HuH-7.5 (cell line): ENCODE results near the gene PDXK.
"Not testable (repeated sequence)": the region's sequence is repeated elsewhere in the genome, so short reads cannot be mapped to it uniquely, and the experiment has no call there.

Experiments used
- DNase-seq: peaks from one replicate; pipeline ENCODE4 v3.0.0; 2011; ENCODE audit warnings: low spot score

The PDXK gene

GRCh38 chr21:43718872-43719747 lies at the start of gene PDXK:
Gene PDXK, plus strand, starts transcription at chr21:43719129. Its CDS starts 166 bp downstream, at chr21:43719295.
- peak; percentile 65 for DNase-seq

DNA sequence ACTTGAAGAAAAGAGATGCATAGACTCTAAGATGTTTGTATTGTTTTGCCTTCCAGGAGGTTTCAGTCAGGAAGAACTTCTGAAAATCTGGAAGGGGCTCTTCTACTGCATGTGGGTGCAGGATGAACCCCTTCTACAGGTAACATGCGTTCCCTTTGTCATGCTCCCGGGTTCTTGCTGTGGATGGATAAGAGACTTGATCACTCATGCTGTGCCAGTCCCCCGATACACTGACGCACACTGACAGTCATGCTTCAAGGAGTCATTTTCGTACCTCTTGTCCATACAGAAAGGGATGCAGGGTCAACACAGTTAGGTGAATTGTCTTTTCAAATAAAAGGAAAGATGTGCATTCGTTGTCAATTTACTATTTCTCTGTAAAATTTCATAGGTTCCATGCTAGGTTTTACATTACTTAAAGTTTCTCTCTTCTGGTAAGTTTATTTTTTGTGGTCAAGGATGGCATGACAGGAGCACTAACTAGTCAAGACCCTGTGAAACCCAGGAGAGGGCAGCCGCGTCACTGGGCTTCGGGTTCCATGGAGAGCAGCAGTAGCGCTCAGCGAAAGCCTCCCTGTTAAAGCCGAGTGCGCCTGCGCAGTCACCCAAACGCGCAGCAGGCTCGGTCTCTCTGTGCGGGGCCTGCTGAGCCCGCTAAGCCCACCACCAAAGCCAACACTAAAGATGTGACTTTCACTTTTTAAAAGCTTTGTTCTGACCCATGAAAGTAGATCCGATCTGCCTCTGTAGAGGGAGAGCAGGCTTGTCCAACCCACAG lies 48.9 kb upstream of the PDXK start:
- no peak for DNase-seq

DNA sequence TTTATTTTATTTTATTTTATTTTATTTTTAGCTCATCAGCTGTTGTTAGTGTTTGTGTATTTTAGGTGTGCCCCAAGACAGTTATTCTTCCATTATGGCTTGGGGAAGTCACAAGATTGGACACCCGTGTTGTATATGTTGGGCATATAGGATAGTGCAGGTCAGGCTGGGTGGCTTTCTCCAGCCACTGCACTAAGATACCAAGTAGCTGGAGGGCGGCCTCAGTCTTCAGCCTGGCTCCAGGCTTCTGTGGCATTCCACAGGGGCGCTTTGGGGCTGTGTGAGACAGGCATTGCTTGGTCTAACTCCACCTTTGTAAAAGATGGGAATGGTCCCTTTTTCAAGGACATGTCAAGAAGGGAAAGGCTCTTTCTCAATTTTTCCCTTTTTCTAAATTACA lies 43.1 kb upstream of the PDXK start:
- no peak for DNase-seq

- no peak for DNase-seq
These were observed 42.5 kb upstream of the PDXK start for GRCh38 chr21:43676391-43676790.

GRCh38 chr21:43679951-43680350 lies 39.0 kb upstream of the PDXK start:
- DNase-seq = no peak

- DNase-seq = not testable (repeated sequence)
These were observed 38.5 kb upstream of the PDXK start for GRCh38 chr21:43680421-43680820.

DNA sequence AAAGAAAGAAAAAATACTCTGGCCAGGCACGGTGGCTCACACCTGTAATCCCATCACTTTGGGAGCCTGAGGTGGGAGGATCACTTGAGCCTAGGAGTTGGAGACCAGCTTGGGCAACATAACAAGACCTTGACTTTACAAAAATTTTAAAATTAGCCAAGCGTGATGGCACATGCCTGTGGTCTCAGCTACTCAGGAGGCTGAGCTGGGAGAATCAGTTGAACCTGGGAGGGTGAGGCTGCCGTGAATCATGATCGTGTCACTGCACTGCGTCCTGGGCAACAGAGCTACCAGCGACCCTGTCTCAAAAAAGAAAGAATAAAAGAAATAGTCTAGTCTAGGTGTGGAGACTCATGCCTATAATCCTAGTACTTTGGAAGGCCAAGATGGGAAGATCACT lies 37.3 kb upstream of the PDXK start:
- no peak for DNase-seq

DNA sequence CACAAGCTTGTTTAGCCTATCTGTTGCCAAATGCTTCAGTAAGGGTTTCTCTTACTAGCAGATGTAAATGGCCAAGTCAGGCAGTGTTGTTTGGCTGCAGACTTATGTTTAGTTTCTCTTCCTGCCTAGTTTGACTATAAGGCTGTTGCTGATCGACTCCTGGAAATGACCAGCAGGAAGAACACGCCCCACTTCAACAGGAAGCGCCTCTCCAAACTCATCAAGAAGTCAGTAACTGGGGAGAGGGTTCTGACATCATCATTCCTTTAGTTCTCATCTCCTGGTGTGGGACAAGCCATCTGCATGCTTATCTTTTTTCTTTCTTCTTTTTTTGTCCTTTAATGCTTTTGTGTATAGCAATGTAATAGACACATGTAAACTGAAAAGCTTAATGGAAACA lies 34.5 kb upstream of the PDXK start:
- DNase-seq = no peak

DNA sequence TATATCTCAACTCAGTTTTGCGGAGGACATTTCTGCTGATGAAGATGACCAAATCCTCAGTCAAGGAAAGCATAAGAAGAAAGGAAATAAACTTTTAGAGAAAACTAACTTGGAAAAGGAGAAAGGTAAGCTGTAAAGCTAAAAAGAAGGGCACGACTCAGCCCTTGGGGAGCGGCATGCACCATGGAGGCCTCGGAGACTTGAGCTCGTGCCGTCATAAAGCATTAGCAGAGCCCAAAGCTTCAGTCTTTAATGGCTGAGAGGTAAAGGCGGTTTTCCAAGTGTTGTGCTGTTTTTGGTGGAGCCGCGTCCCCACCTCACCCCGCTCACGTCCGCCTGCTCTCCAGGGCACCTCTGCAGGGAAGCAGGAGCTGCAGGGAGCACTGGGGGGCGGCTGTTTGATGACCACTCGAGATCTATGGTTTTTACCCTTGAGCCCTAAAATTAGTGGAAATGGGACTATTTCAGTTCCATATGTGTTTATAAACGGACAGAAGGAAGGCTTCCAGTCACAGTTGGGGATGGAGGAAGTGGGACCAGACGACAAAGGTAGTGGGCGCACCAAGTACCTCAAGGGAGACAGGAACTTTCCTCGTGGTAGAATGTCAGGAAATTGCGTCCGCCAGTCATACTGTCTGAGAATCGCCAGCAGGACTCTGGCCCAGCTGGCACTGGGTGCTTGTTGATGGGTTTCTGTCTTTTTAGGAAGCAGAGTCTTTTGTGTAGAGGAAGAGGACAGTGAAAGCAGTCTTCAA lies 31.9 kb upstream of the PDXK start:
- no peak for DNase-seq

DNA sequence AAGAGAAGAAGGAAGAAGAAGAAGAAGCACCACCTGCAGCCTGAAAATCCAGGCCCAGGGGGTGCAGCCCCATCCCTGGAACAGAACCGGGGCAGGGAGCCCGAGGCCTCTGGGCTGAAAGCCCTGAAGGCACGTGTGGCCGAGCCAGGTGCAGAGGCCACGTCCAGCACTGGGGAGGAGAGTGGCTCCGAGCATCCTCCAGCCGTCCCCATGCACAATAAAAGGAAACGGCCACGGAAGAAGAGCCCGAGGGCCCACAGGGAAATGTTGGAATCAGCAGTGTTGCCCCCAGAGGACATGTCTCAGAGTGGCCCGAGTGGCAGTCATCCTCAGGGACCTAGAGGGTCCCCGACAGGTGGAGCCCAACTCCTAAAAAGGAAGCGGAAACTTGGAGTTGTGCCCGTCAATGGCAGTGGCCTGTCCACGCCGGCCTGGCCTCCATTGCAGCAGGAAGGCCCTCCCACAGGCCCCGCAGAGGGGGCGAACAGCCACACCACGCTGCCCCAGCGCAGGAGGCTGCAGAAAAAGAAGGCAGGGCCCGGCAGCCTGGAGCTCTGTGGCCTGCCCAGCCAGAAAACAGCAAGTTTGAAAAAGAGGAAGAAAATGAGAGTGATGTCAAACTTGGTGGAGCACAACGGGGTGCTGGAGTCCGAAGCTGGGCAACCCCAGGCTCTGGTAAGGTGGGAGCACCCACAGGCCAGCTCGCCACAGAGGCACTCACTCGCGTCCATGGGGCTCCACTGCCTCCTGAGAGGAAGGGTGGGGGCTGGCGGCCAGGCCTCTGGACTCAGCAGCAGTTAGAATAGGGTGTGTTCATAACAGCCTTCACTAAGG lies 31.1 kb upstream of the PDXK start:
- DNase-seq = no peak

GRCh38 chr21:43688906-43689305 lies 30.0 kb upstream of the PDXK start:
- DNase-seq = no peak

DNA sequence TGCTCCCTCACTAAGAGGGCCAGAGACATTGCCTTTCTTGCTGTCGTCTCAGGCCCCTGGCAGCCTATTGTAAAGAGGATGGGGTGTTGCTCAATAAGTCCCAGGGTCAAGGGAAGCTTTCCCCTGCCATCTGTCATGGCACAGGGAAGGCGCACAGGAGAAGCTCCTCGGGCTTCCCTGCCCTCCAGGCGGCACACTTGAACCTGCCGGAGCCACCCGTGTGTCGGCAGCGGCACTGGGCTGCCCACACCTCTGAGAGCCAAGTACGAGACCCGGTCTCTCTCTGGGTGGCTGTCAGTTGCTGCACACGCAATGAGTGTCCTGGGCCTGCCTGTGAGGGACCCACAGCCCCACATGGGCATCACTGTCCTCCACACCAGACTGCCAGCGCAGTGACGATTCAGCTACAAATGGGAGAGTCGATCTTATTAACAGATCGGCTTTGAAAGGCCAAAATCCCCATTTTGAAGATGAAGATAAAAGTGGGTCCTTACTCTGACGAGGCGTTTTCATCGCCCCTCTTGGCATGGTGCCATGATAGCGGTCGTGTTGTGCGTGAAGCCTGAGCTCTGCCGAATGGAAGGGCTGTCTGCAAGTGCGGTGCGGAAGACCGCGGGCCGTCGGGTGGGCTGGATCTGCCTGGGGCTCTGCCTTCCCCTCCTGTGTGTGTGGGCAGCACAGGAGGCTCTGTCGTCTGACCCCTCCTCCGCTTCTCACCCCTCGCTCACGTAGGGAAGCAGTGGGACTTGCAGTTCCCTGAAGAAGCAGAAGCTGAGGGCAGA lies 29.2 kb upstream of the PDXK start:
- no peak for DNase-seq

- no peak for DNase-seq
These were observed 28.6 kb upstream of the PDXK start for GRCh38 chr21:43690346-43690745.

GRCh38 chr21:43691086-43691795 lies 27.7 kb upstream of the PDXK start:
- DNase-seq = no peak

DNA sequence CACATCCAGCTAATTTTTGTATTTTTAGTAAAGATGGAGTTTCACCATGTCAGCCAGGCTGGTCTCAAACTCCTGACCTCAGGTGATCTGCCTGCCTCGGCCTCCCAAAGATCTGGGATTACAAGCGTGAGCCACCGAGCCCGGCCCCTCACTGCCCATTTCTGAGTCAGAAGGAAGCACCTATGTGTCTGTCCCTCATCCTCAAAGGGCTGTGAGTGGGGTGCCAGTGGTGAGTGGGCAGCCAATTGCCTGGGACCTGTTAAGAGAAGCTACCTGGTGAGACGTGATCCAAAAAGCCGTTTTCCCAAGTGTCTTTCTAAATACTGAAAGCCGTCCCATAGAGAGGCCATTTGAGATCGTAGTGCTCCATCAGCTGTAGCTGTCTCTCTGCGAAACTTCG lies 27.1 kb upstream of the PDXK start:
- DNase-seq = no peak

DNA sequence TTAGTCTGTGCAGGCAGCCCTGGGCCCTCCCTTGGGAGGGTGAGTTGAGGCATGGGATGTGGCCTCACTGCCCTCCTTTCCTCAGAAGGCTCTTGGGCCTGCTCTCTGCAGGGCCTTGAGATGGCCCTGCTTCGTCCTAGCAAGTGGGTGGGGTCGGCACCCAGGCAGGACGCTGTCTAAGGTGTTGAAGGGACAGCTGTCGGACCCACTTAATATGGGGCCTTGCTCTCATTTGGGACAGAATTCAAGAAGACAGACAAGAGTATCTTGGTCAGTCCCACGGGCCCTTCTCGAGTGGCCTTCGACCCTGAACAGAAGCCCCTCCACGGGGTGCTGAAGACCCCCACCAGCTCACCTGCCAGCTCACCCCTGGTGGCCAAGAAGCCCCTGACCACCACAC lies 26.0 kb upstream of the PDXK start:
- DNase-seq = no peak

- no peak for DNase-seq
These were observed 24.9 kb upstream of the PDXK start for GRCh38 chr21:43693981-43694380.

DNA sequence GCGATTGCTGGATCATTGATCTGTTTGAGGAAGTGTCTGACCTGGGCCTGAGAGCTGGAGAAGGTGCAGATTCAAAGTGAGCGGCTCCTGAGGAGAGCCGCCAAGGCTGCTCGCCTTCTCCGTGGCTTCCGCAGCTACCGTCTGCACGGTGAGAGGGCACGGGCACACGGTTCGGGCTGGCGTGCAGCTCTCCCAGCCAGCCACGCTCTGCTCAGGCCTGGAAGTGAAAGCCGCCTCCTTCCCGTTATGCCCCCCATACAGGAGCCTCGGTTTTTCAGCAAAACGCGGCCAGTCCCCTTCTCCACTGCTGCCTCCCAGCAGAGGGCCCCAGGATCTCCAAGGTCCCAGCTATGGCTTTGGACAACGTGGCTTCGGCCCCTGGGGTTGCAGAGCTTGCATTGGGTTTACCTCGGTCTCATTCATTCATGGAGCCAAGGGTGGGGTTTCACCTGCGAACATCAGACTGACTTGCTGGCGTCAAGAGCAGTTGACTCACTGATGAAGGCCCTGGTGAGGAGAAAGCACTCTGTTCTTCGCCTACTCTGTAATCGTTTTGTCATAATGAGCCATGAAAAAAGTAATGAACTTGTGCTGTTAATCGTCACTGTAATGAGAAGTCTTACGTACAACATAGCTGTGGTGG lies 24.4 kb upstream of the PDXK start:
- DNase-seq = no peak

- DNase-seq = no peak
These were observed 22.7 kb upstream of the PDXK start for GRCh38 chr21:43696214-43696613.
